AG08396 (cell line): Measurements from ENCODE around the gene RHOF.

ENCODE experiments used
- DNase-seq: peaks from one replicate; pipeline ENCODE4 v3.0.0; 2012; ENCODE audit warnings: low spot score, mixed read lengths

RHOF gene

DNA sequence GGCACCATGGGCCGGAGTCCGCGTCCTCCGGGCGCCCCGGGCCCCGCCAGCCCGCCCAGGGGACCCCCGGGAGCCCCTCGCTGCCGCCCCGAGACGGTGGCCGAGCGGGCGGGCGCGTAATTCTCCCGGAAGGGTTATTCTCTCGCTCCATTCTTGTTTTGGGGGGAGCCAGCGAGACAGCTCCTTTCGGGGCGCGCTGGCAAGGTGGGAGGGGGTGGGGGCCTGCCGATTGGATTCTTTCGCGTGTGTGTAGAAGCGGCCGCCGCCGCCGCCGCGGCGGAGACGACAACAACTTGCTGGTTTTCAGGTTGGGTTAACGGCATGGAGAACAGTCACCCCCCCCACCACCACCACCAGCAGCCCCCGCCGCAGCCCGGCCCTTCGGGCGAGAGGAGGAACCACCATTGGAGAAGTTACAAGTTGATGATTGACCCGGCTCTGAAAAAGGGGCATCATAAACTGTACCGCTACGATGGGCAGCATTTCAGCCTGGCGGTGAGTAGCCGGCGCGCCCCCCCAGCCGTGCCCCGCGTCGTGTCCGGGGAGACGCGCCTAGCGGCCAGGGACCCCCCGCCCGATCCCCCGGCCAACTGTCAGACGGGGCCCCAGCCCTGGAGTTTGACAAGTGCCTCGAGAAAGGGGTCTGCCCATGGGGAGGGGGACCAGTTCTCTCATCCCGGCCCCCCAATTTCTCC, 11.1 kb upstream of the RHOF start:
- DNase-seq: no peak

- no peak for DNase-seq
Observed at GRCh38 chr12:121803861-121804416, 10.5 kb upstream of the RHOF start, which contains the start of gene SETD1B. Gene SETD1B, plus strand, starts transcription at chr12:121804009. Its CDS starts 729 bp downstream, at chr12:121804738.

GRCh38 chr12:121802843-121803698, 9.6 kb upstream of the RHOF start:
- DNase-seq: peak; percentile 95

DNA sequence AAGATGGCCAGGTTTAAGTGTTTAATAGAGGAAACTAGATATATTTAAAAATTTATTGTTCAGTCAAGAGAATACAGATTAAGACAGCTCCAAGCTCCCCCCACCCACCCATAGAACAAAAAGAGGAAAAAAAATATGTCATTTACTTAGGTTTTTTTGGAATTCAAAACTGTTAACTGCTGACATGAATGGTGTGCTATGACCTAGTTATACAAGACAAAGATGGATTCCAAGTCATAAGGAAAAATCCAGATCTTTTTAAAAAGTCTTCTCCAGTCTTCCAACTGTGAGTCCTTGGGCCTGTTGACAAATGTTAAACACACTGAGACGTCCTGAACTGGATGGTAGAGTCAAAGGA, 9.0 kb upstream of the RHOF start:
- DNase-seq: no peak

- DNase-seq: no peak
Observed at GRCh38 chr12:121801595-121802484, 8.4 kb upstream of the RHOF start.

GRCh38 chr12:121800694-121801594, 7.5 kb upstream of the RHOF start:
- peak; percentile 83 for DNase-seq

DNA sequence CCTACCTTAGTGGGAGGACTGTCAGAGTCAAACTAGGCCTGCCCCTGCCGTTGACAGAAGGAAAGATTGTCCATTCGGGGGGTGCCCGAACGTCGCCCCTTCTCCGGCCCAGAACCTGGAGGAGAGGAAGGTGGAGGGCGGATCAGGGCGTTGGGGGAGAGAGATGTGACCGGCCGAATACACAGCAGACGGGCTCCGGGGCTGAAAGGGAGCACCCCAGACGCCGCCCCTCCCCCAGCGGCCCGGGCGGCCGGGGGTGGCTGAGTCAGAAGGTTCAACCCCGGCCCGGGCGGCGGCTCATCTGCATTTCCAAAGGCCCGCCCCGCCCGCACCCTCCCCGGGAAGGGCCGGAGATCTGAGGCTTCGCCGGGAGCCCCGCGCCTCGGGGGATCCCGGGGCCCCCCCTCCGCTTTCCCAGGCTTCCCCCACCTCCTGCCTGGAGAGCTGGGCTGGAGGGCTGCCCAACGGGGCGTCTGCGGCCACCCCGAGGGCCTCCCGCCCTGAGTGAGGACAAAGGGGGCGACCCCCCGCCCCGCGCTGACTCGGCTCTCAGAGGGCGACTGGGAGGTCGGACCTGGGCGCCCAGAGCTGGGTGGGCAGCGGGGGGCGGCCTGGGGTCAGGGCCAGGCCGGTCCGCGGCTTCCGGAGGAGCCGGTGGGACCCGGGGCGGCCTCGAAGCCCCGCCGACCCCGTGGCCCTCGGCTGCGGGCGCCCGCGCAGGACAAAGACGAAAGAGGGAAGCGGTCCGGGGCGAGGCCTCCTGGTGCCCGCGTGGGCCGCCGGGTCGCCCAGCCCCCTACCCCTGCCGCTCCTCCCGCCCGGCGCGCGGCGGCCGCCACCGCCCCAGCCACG, 6.6 kb upstream of the RHOF start:
- DNase-seq: peak; percentile 93

DNA sequence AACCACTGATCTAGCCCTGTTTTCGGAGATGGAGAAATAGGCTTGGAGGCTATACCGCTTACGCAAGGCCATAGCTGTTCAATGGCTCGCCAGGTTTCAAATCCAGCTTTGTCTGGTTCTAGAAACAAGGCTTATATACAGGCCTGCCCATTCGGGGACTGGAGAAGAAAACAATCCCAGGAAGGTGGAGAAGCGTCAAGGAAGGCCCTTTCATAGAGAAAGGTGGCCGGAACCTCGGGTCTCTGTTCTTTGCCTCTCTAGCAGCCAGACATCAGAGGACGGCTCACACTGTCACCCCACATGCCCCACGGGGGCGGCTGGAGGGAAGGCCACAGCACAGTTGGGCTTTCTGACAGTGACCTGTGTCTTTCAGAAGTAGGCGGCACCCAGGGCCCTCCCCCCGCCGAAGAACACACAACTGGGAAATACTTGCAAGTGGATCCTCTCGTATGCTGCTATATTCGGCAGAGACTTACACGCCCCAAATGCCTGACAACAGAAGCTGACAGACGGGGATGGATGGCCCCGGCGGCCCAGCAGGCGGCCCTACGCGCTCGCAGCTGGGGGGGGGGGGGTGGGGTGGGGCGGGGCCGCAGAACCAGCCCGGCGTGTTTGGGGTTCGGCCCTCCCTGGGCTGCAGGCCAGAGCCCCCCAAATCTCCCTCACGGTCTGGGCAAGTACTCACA, 5.8 kb upstream of the RHOF start:
- peak; percentile 84 for DNase-seq

- no peak for DNase-seq
Observed at GRCh38 chr12:121798787-121799155, 5.3 kb upstream of the RHOF start.

- no peak for DNase-seq
Observed at GRCh38 chr12:121797937-121798786, 4.7 kb upstream of the RHOF start.

GRCh38 chr12:121796855-121797751, 3.6 kb upstream of the RHOF start:
- peak; percentile 91 for DNase-seq

DNA sequence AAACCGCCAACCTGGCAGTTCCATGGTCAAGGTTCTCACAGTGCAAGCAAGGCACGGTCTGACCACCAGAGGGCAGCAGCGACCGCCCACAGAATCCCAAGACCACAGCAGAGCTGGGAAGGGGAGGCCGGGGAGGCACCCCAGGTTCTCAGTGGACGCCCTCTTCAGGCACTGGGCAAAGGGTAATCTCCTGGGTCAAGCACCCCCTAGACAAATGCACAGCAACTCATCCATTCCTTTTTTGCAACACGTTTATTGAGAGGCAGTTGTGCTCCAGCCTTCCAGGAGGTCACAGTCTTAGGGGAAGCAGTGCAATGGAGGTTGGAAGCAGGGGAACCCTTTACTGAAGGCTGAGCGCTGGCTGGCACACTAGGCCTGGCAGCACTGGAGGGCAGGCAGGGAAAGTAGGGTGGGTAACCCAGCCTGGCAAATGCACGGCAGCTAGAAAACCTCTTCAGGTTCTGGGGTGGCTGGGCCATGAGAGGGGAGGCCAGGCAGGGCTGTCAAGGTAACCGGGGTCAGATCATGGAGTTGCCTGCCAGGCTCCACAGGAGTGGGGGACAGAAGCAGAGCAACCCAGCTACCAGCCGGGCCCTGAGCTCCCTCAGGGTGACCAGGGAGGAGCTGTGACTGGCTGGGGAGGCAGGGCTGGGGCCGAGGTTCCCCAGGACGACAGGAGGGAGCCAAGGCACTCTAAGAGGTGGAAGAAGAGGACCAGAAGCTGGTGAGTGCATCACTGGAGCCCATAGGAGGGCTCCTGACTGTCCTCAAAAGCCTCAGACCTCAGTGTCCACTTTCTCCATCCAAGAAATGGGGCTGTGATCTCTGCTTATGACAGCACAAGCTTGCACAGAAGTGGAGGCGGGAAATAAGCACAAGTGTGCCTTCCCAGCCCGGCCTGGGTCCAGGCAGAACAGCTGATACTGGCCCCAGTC, 1.8 kb upstream of the RHOF start:
- DNase-seq: peak; percentile 87

GRCh38 chr12:121794534-121795033, 1.1 kb upstream of the RHOF start:
- DNase-seq: peak; percentile 42

- peak; percentile 92 for DNase-seq
Observed at GRCh38 chr12:121793838-121794533, 498 bp upstream of the RHOF start.
